ENCODE data around the gene ZNF22.
"Not testable (repeated sequence)": the region's sequence is repeated elsewhere in the genome, so short reads cannot be mapped to it uniquely, and the experiment has no call there.

The ZNF22 gene

DNA sequence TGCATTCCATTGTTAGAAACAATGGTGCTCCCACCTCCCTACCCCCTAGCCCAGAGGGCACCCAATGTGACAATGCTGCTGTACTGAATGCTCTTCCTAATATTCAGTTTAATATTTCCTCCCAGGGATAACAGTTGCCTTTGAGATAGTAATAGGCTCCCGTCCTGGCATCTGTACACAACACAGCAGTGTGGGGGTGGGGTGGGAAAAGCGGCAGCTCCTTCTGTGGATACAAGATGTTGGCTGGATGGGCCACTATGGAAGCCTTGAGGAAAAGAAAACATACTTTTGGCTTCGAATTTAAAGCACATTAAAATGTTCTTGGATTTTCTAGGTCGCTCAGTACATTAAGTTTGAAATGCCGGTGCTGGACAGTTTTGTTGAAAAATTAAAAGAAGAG is 9.2 kb upstream of the ZNF22 start:
- no peak for DNase-seq (ENCODE audit: low read depth in 2 of 2)

DNA sequence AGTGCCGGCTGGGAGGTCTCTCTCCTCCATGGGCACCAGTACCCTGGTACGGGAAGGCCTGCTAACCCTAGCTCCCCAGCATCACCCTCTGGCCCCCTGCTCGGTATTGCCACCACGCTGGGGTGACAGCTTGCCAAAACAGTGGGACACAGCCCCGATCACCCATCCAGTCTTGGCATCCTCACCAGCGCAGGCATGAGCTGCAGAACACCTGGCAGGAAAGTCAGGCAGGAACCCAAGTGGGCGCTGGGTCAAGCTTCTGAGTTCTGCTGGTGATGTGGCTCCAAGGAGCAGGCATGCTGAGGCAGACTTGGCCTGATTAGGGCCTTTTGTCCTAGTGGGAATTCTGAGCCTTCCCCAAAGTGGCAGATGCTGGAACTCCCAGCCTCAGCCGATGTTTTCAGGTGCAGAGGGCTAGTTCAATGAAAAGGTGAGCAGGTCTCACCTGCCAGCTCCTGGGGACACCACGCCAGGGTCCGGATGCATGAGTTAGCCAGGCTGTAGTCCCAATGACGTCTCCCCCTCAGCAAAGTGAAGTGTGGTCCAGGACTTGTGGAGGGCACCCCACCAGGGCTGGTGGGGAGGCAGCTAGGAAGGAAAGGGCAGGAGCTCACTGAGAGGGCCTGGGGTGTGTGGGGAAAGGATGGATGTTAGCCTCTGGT is 8.5 kb upstream of the ZNF22 start:
- no peak for DNase-seq (ENCODE audit: low read depth in 2 of 2)

DNA sequence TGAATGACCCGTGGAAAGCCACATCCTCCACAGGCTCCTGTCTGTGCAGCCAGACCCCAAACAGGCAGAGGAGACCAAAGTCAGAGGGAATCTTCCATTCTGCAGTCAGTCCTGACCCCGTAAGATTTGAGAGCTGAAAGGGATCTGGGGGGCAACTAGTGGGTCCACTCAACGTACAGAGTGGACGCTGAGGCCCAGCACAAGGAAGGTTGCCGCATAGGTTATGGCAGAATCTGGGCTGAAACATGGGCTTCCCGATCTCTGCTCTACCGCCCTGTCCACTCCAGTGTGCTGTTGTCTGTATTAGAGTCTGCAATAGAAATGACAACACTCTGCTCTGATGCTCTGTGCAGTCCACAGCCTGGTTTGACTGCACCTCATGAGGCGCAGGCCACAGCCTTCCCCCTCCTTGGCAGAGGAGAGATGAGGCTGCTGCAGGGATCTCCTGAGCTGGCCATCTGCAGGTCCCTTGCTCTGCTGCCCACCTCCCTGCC is 7.9 kb upstream of the ZNF22 start:
- no peak for DNase-seq (ENCODE audit: low read depth in 2 of 2)

DNA sequence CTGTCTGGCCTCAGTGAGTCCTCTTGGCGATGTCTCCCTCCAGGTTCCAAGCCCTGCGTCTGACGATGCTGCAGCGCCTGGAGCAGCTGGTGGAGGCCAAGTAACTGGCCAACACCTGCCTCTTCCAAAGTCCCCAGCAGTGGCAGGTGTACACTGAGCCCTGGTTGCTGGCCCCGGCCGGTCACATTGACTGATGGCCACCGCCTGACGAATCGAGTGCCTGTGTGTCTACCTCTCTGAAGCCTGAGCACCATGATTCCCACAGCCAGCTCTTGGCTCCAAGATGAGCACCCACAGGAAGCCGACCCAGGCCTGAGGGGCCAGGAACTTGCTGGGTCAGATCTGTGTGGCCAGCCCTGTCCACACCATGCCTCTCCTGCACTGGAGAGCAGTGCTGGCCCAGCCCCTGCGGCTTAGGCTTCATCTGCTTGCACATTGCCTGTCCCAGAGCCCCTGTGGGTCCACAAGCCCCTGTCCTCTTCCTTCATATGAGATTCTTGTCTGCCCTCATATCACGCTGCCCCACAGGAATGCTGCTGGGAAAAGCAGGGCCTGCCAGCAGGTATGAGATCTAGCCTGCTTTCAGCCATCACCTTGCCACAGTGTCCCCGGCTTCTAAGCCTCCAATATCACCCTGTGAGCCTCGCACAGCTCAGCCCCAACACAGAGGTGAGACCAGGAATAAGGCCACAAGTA is 7.3 kb upstream of the ZNF22 start:
- DNase-seq (ENCODE audit: low read depth in 2 of 2) = no peak

DNA sequence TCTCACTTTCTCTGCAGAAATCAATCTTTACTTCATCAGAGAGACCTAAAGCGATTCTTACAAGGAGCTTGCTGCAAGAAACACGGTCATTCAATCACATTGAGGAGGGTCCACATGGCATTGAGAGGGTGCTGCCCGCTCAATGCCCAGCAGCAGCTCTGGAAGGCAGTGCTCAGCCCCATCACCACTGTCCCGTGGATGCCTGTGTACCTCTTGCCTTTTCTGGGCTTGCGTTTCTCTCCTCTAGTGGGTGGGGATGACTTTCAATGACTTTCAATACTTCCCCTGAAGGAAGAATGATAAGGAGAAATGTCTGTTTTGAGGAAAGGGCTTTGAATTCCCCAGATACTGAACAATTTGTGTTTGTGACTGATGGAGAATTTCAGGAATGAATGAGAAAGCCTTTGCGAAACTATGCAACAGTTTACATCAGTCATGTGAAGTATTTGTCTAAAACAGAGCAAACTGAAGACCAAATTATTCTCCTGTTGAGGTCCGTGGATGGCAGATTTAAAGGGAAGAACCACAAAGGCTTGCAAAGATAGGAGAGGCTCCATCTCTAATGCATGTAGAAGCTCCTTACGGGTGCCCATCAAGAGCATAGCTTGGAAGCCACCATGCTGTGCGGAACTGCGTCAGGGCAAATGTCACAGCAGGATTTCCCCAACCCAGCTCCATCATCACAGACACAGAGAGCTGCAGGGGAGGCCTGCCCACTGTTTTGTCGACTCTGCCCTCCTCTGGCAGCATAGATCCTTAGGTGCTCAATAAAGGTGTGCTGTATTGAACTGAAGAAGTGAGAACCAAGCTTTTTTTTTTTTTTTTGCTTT is 6.6 kb upstream of the ZNF22 start:
- no peak for DNase-seq (ENCODE audit: low read depth in 2 of 2)

DNA sequence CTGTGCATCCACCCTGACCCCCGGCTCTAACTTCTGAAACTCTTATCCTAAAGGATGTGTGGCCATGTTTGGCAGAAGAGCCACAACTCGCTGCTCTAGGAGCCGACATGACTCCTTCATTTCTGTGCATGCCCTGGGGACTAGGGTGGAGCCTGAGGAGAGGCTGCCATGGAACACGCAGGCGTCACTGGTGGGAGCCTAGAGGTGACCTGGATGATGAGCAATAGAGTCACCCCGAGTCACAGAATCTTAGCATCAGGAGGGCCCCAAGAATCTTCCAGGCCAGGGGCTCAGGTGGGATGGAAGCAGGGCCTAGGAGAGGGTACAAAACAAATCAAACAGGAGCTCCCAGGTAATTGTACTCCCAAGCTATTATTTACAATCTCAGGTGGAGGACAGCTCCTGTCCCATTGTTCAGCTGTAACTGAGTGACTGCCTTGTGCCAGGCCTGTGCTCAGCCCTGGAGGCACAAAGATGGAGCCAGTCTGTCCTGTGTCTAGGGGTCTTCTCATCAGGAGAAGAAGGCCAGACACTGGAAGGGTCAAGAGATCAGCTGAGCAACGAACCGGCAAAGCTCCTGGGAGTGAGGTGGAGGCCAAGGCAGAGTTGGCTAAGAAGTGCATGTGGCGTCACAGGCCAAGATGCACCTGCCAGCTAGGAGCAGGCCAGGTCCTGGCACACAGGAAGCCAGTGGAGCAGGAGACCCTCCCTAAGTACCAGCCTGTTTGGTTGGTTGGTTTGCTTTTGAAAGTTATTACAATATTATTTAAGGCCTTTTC is 5.8 kb upstream of the ZNF22 start:
- DNase-seq (ENCODE audit: low read depth in 2 of 2) = no peak

DNA sequence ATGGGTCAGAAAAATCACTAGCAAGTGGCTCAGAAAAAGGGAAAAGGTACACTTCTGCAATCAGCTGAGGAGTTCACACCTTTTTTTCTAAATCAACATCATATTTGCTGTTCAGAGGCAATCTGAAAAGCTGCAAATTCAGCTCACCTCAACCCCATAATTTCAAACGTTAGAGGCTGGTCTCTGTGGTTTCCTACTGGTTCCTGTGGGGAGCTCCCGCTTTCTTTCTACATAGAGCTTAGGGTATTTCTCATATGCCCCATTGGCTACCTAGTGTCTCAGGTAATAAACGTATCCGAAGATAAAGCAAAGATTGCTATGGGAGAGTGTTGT is 5.2 kb upstream of the ZNF22 start:
- DNase-seq (ENCODE audit: low read depth in 2 of 2) = no peak

DNA sequence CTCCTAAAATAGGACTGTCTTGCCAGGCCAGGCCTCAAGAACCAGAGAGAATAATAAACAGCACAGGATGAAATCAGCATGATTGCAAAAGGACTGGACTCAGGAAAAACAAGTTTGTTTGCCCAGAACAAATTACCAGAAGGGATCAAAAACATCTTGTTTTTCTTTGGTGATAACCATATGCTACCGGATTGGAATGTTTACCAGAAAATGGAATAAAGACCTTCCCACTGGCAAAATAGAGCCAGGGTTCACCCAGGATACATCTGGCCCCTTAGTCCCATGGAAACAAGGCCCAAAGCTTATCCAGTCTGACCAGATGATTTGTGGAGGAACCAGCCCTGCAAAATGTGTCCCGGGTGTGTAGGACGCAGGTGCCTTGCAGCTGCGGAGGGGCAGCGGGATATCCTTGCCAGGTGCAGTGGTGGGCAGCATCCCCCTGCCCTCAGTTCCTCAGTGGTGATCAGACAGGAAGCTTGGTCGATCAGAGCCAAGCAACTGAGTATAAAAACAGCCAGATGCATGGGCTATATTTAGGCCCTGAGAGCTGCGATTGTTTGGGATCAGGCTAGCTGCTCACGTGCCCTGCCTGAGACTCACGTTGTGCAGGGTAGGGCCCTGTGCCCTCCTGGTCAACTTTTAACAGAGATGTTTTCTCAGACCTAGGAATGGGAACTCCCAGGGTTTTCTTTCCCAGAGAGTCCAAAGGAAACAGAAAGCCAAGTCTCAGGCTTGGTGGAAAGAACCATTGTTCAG is 4.6 kb upstream of the ZNF22 start:
- no peak for DNase-seq (ENCODE audit: low read depth in 2 of 2)

DNA sequence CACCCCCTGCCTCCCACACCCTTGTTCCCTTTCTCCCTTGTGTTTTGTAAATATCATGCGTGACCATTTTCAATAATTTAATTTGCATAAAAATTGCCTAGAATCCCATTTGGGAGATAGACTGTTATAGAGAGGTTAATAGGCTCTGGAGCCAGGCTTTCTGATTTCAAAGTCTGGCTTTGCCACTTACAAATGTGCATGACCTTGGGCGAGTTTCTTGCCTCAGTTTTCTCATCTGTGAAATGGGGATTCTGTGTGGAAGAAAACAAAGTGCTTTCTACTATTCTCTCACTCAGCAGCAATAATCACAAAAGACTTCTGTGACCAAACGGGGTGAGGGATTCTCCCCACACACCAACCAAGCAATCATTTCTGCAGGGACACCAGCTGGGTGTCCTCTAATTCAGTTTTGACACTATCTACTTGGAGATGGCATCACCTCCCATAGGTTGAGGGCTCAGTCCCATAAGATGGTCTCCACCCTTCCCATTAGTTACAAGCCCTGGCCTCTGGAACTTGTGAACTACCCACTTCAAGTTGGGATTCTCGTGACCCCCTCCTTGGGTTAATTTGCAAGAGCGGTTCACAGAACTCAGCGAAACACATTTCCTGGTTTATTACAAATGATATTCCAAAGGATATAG is 3.5 kb upstream of the ZNF22 start:
- DNase-seq (ENCODE audit: low read depth in 2 of 2) = no peak

DNA sequence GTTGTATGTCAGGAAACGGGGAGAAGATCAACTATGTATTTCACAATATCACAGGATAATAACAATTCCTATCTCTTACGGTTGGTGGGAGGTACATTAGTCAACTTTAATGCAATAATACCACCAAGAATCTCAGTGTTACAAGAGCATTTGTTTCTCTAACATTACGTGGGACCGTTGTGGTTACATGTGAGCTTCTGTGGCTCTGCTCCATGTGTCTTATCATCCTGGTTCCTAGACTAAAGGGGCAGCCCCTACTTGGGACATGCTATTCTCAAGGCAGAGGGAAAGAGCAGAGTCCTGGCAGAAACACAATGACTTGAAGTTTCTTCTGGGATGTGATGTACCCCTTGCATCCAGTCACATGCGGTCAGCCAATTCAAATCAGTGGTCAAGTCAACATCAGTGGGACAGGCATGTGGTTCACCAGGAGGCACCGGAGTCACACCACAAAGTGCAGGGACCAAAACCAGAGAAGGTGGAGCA is 2.5 kb upstream of the ZNF22 start:
- no peak for DNase-seq (ENCODE audit: low read depth in 2 of 2)

DNA sequence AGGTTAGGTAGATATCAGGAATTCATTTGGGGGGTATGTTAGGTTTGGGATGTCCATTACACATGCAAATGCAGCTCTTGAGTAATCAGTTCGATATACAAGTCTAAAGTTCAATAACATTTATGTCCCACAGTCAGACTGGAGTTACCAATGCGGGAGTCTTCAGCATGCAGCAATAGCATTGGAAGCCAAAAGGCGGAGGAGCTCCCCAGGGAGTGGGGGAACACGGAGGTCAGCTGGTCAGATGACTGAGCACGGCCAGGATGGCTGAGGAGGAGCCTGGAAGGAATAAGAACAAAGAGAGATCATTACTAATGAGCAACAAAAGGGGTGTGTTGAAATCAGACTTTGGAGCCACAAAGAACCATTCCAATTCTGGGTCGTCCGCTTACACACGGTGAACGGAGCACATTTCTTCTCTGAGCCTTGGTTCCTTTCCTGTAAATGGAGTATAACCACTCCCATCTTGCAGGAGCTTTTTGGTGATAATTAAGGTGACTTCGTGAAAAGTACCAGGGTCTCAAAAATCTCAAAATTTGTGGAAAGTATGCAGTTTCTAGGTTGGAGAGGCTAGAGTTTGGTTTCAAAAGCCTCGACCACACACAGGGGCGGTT is 478 bp upstream of the ZNF22 start:
- no peak for DNase-seq (ENCODE audit: low read depth in 2 of 2)

DNA sequence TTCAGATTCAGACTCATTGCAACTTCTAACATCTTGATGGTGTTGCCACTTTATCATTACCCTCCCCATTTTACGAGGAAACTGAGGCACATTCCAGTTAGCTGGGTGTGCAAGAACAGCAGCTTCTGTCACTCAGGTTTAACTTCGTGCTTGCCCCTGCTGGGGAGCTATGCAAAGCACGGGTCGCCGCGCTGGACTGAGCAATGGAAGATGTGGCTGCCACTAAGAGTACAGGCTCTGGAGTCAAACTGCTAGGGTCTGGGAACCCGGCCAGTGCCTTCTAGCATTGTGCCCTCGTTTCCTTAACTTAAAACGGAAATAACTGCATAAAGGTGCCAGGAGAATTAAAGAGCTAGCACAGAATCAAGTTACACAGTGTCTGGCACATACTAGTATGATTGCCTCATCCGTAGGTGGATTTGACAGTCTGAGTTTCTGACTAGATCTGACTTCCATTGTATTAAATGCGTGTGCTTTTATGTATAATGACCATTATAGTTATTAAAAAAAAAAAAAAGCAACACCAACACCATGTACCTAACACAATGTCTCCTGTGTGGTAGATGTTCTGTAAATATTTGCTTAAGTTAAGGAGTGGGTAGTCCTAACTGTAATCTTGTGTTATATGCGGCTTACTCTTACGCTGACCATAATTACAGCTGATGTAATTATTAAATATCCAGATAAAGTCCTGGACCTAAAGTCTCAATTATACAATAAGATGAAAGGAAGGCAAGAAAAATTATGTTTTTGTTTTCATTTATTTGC is 842 bp downstream of the ZNF22 start:
- DNase-seq (ENCODE audit: low read depth in 2 of 2) = no peak

DNA sequence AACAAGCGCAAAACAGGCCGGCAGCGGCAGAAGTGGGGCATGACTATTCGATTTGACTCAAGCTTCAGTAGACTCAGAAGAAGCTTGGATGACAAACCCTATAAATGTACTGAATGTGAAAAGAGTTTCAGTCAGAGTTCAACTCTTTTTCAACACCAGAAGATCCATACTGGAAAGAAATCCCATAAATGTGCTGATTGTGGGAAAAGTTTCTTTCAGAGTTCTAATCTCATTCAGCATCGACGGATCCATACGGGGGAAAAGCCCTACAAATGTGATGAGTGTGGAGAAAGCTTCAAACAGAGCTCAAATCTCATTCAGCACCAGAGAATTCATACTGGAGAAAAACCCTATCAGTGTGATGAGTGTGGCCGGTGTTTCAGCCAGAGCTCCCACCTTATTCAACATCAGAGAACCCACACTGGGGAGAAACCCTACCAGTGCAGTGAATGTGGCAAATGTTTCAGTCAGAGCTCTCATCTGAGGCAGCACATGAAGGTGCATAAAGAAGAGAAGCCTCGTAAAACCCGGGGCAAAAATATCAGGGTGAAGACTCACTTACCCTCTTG is 2.8 kb downstream of the ZNF22 start:
- no peak for DNase-seq (ENCODE audit: low read depth in 2 of 2)

DNA sequence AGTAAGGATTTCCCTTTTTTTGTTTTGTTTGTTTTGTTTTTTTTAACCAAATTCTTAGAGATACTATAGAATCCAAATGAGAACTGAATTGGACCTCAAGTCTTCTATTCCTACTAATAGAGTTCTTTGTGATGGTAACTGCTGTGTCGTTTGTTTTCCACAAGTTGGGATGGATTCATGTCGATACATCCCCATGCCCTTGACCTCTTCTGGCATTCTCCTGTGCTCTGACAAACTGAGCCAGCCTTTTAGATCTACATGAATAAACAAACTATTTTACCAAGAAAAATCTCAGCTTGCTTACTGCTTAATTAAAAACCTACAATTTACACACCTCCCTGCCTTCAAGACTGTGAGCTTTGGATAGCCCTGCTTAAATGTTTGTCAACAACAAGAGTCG is 3.9 kb downstream of the ZNF22 start:
- DNase-seq (ENCODE audit: low read depth in 2 of 2) = no peak

DNA sequence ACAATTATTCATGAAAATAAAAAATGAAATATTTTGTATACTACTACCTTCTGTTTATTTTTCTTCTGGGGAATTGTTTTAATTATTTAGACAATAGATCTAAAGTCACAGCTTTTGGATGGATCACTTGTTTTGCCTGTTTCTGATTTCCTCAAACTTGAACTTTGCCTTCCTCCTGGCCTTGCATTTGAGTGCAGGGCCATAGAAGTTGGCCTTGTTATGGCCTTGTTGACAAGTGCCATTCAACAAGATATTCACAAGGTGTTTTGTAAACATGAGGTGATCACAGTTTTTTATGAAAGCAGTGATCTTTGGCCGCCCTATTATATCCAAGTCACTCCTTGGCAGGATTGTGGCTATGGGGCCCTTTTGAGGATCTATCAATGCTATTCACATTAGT is 4.6 kb downstream of the ZNF22 start:
- no peak for DNase-seq (ENCODE audit: low read depth in 2 of 2)

DNA sequence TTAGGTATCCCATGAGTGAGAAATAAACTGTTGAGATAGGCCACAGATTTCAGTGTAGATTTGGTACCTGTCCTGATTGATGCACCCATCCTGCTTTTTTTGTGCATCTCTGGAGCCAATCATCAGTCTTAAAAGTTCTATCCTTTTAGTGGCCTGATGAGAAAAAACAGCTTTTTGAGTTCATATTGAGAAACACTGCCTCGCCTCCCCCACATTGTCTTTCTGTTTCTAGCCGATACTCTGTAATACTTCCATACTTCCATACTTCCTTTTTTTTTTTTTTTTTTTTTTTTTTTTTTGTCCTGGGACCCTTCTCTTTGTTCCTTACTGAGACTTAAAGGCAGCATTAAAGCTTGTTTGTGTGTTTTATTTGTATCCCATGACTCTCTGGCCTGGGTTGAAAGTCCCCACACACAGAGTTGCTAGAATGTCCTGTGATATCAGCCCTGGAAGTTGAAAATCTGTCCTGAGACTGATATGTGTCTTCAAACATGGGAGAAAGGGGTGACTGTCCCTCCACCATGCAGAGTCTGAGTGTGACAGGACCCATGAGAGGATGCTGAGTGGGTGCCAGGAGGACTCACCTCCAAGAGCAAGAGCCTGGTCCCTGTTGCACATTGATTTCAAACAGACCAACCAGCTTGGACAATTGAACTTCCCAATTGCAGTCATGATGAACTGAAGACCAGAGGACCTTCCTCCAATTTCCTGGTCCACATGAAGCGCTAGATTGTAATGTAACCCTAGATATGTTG is 5.7 kb downstream of the ZNF22 start:
- DNase-seq (ENCODE audit: low read depth in 2 of 2) = no peak

DNA sequence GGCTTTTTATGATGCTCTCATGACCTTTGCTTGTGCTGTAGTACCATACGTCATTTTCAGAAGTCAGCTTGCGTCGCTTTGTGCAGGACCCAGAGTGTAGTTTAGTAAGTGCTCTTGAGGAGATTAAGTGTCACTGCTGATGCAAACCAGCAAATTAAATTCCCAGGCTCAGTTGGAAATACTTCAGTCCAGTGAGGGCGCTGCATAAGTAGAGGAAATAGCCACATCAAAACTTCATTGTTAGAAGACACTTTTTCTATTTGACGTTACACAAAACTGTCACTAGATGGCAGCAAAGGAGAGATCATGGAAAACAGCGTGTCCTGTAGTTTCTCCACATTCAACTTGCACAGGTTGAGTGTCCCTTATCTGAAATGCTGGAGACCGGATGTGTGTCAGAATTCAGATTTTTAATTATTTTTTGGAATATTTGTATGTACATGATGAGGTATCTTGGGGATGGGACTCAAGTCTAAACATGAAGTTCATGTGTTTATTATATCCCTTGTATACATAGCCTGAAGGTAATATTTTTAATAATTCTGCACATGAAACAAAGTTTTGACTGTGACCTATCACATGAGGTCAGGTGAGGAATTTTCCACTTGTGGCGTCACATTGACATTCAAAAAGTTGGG is 7.9 kb downstream of the ZNF22 start:
- DNase-seq (ENCODE audit: low read depth in 2 of 2) = no peak

DNA sequence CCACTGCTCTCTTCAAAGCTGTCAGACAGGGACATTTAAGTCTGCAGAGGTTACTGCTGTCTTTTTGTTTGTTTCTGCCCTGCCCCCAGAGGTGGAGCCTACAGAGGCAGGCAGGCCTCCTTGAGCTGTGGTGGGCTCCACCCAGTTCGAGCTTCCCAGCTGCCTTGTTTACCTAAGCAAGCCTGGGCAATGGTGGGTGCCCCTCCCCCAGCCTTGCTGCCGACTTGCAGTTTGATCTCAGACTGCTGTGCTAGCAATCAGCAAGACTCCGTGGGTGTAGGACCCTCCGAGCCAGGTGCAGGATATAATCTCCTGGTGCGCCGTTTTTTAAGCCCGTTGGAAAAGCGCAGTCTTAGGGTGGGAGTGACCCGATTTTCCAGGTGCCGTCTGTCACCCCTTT is 13.8 kb downstream of the ZNF22 start:
- DNase-seq (ENCODE audit: low read depth in 2 of 2) = not testable (repeated sequence)

Data from stimulated activated CD8-positive, alpha-beta memory T cell treated with anti-CD3 and anti-CD28 coated beads, Interleukin-2, amount 100 ng/mL, for 1 hour (primary cell).